ENCODE results near the gene HPSE2. TPM values are rescaled to one million over a fixed set of nuclear protein-coding genes. Genes with fewer than 3 reads are reported as not detected.

Gene HPSE2
- total RNA-seq, 3 donors from 2014 or later: 2.7 to 8.0 (median 5.9) TPM

DNA sequence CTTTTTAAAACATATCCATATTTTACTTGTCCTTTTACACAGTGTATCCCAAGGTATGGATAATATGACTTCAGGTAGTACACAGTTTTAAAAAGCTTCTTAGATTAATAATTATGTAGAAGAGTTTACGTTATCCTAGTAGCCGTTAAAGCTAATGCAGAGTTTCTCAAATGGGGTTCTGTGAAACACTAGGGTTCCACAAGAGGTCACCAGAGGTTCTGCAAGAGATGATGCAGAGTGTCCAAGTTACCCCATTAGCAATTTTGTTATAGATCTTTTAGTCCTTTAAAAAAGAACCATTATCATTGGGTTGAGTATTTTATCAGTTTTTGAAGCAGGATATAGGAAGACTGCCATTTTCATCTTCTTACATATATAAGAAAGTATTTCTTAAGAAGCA, 490.0 kb downstream of the HPSE2 start:
- Histone ChIP-seq H3K27ac (no peak overlapping the region), H3K4me1 (no peaks in the 10 kb centered on the region), H3K4me3 (no peak overlapping the region), H3K27me3 (no peaks in the 10 kb centered on the region), H3K36me3 (no peaks in the 10 kb centered on the region), H3K9me3 (no peaks in the 10 kb centered on the region)
- TF ChIP-seq, protein P1, sequence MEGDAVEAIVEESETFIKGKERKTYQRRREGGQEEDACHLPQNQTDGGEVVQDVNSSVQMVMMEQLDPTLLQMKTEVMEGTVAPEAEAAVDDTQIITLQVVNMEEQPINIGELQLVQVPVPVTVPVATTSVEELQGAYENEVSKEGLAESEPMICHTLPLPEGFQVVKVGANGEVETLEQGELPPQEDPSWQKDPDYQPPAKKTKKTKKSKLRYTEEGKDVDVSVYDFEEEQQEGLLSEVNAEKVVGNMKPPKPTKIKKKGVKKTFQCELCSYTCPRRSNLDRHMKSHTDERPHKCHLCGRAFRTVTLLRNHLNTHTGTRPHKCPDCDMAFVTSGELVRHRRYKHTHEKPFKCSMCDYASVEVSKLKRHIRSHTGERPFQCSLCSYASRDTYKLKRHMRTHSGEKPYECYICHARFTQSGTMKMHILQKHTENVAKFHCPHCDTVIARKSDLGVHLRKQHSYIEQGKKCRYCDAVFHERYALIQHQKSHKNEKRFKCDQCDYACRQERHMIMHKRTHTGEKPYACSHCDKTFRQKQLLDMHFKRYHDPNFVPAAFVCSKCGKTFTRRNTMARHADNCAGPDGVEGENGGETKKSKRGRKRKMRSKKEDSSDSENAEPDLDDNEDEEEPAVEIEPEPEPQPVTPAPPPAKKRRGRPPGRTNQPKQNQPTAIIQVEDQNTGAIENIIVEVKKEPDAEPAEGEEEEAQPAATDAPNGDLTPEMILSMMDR (IDR thresholded peaks at IDR 0.05): no peak
- TF ChIP-seq POLR2A (IDR thresholded peaks at IDR 0.05) (no peak), POLR2AphosphoS5 (IDR thresholded peaks at IDR 0.05) (no peak)
- DNase-seq (ENCODE audit: low spot score in 2 of 2): no peak
- intact Hi-C loops (cut with DNase I; ENCODE audit: low total_unique reads): no loop called here

DNA sequence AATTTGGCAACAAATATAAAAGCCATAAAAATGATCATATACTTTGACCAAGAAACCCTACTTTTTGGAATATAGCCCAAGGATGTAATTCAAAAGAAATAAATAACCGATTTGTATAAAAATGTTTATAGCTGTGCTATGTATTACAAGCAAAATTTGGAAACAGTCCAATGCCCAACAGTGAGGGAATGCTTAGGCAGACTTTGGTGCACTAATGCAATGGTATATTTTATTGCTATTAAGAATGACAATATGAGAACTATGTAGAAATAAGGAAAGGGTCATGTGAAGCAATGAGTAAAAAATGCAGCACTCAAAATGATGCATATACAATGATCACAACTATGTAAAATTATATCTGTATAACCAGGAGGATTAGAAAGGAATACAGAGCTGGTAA, 515.1 kb downstream of the HPSE2 start:
- Histone ChIP-seq H3K27ac (no peak overlapping the region), H3K4me1 (no peaks in the 10 kb centered on the region), H3K4me3 (no peak overlapping the region), H3K36me3 (no peaks in the 10 kb centered on the region), H3K27me3 (no peaks in the 10 kb centered on the region), H3K9me3 (no peaks in the 10 kb centered on the region)
- no peak for TF ChIP-seq POLR2AphosphoS5 (IDR thresholded peaks at IDR 0.05)
- TF ChIP-seq, protein P1 (IDR thresholded peaks at IDR 0.05): no peak
- DNase-seq (ENCODE audit: low spot score in 2 of 2): no peak
- intact Hi-C loops (cut with DNase I; ENCODE audit: low total_unique reads): no loop called here

DNA sequence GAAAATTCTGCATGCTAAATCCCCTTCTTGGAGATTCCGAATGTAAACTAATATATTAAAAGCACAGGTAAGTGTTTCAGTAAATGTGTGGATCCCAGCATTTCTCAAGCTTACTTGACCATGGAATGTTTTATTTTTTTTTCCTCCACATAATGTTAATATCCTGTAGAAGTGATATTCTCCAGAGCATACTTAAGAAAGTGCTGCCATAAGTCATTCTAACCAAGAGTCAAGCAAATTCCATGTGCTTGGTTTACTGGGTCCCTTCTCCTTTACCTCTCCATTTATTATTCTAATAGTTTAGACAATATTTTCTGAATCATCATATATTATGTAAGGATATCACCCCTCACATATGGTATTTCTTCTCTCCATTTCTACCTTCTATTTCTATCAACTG, 522.1 kb downstream of the HPSE2 start:
- no peaks in the 10 kb centered on the region for H3K9me3 ChIP-seq
- no peaks in the 10 kb centered on the region for H3K4me1 ChIP-seq
- no peaks in the 10 kb centered on the region for H3K27me3 ChIP-seq
- no peaks in the 10 kb centered on the region for H3K36me3 ChIP-seq
- H3K27ac ChIP-seq: no peak overlapping the region
- intact Hi-C loops (cut with DNase I; ENCODE audit: low total_unique reads): no loop called here
- H3K4me3 ChIP-seq: no peak overlapping the region
- no peak for DNase-seq (ENCODE audit: low spot score in 2 of 2)
- TF ChIP-seq, protein P1 (IDR thresholded peaks at IDR 0.05): no peak
- TF ChIP-seq POLR2A (IDR thresholded peaks at IDR 0.05) (no peak), POLR2AphosphoS5 (IDR thresholded peaks at IDR 0.05) (no peak)

DNA sequence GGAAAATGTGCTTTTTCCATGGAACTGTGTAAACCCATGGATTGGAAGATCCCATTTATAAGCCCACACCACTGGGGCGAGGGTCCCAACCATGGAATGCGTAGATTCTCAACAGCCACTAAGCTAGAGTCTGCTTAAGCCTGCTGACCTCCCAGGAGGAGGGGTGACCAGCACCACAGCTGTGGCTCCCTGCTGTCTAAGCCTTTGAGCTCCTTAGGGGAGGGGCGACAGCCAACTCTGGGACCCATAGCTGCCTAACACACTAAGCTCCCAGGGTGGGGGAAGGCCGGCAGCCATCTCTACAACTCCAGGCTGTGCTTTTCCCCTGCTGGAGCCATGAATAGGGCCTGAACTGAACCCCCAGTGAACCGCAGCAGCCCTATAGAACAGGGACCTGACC, 539.1 kb downstream of the HPSE2 start:
- Histone ChIP-seq H3K9me3 (no peaks in the 10 kb centered on the region), H3K36me3 (no peaks in the 10 kb centered on the region), H3K4me3 (no peak overlapping the region), H3K4me1 (no peaks in the 10 kb centered on the region), H3K27me3 (no peaks in the 10 kb centered on the region), H3K27ac (no peak overlapping the region)
- intact Hi-C loops (cut with DNase I; ENCODE audit: low total_unique reads): no loop called here
- no peak for DNase-seq (ENCODE audit: low spot score in 2 of 2)
- TF ChIP-seq POLR2AphosphoS5 (IDR thresholded peaks at IDR 0.05) (no peak), POLR2A (IDR thresholded peaks at IDR 0.05) (no peak)
- TF ChIP-seq, protein P1 (IDR thresholded peaks at IDR 0.05): no peak

DNA sequence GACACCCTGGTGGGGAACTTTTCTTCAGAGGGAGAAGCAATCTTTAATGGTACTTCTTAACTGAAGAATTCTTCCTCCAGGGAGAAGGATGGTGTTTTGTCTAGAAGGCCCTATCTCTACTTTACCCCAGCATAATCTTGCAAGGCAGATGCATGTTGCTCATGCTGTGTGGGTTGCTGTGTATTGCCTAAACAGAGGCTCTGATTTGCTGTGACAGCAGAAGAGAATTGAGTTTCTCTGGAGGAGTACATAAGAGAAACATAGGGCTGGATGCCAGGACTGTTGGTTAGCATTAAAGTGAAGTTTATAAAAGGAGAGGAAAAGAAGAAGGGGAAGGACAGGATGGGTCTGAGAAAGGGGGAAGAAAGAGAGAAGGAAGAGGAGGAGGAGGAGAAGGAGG, 540.8 kb downstream of the HPSE2 start:
- DNase-seq (ENCODE audit: low spot score in 2 of 2): no peak
- Histone ChIP-seq H3K36me3 (no peaks in the 10 kb centered on the region), H3K27ac (peak overlapping the region in 1 of 2 donors; percentile 81), H3K27me3 (no peaks in the 10 kb centered on the region), H3K4me3 (no peak overlapping the region), H3K4me1 (no peaks in the 10 kb centered on the region), H3K9me3 (no peaks in the 10 kb centered on the region)
- TF ChIP-seq, protein P1 (IDR thresholded peaks at IDR 0.05): no peak
- TF ChIP-seq POLR2A (IDR thresholded peaks at IDR 0.05) (no peak), POLR2AphosphoS5 (IDR thresholded peaks at IDR 0.05) (no peak)
- intact Hi-C loops (cut with DNase I; ENCODE audit: low total_unique reads): no loop called here
